ENCODE data around the gene MRPL27. TPM values are rescaled to one million over a fixed set of nuclear protein-coding genes. Genes with fewer than 3 reads are reported as not detected.

MRPL27 gene
- total RNA-seq, 1 donor = 64.3 TPM

GRCh38 chr17:50386510-50386909 is 13.5 kb upstream of the MRPL27 start:
- TF ChIP-seq CTCF (IDR thresholded peaks at IDR 0.05; ENCODE audit: insufficient read depth, low read length) = no peak
- DNase-seq (ENCODE audit: low read depth) = no peak
- no peak overlapping the region for H3K4me3 ChIP-seq (ENCODE audit: low read depth, low read length)

GRCh38 chr17:50382931-50383330 is 9.9 kb upstream of the MRPL27 start:
- DNase-seq (ENCODE audit: low read depth) = no peak
- H3K4me3 ChIP-seq (ENCODE audit: low read depth, low read length) = no peak overlapping the region

GRCh38 chr17:50381920-50382319 is 8.9 kb upstream of the MRPL27 start:
- H3K4me3 ChIP-seq (ENCODE audit: low read depth, low read length) = no peak overlapping the region
- TF ChIP-seq CTCF (IDR thresholded peaks at IDR 0.05; ENCODE audit: insufficient read depth, low read length) = no peak
- no peak for DNase-seq (ENCODE audit: low read depth)

More at GRCh38 chr17:50382931-50383330, 9.9 kb upstream of the MRPL27 start:
- TF ChIP-seq CTCF (IDR thresholded peaks at IDR 0.05; ENCODE audit: insufficient read depth, low read length) = no peak

- TF ChIP-seq CTCF (IDR thresholded peaks at IDR 0.05; ENCODE audit: insufficient read depth, low read length) = no peak
- DNase-seq (ENCODE audit: low read depth) = no peak
- H3K4me3 ChIP-seq (ENCODE audit: low read depth, low read length) = no peak overlapping the region
Measured at GRCh38 chr17:50381260-50381815, 8.4 kb upstream of the MRPL27 start.

GRCh38 chr17:50380369-50381259 is 7.6 kb upstream of the MRPL27 start:
- TF ChIP-seq CTCF (IDR thresholded peaks at IDR 0.05; ENCODE audit: insufficient read depth, low read length) = peak; percentile 14
- no peak overlapping the region for H3K4me3 ChIP-seq (ENCODE audit: low read depth, low read length)
- no peak for DNase-seq (ENCODE audit: low read depth)

- H3K4me3 ChIP-seq (ENCODE audit: low read depth, low read length) = no peak overlapping the region
- no peak for DNase-seq (ENCODE audit: low read depth)
- TF ChIP-seq CTCF (IDR thresholded peaks at IDR 0.05; ENCODE audit: insufficient read depth, low read length) = no peak
Measured at GRCh38 chr17:50379351-50380132, 6.6 kb upstream of the MRPL27 start.

Measured in fibroblast of the aortic adventitia (primary cell).